GM23248 (cell line): ENCODE data around the gene CLEC7A.

ENCODE experiments used
- EZH2 ChIP-seq: fragments of 200-600 bp; sonication (generic); IDR thresholded peaks from 2 replicates; pipeline ENCODE4 v1.6.1; 2018; ENCODE audit warnings: antibody characterized with exemption, mild to moderate bottlenecking; ENCODE audit not compliant: insufficient read depth, poor library complexity, severe bottlenecking
- EZH2phosphoT487 ChIP-seq: fragments of 200-600 bp; sonication (generic); IDR thresholded peaks from 2 replicates; pipeline ENCODE4 v1.6.1; 2018; ENCODE audit warnings: antibody characterized with exemption, moderate library complexity, mild to moderate bottlenecking, low read depth; ENCODE audit not compliant: insufficient read depth

- TF ChIP-seq EZH2phosphoT487 (no peak), EZH2 (no peak)
Measured at GRCh38 chr12:10115311-10115710, 14.7 kb downstream of the CLEC7A start.
